Measurements from ENCODE around the gene AHSP.
"Not testable (repeated sequence)": the region's sequence is repeated elsewhere in the genome, so short reads cannot be mapped to it uniquely, and the experiment has no call there.

AHSP gene

GRCh38 chr16:31496670-31497069, 31.0 kb upstream of the AHSP start:
- Histone ChIP-seq H3K27ac (no peak overlapping the region), H3K27me3 (replicated peaks) (no peaks in the 10 kb centered on the region), H3K36me3 (replicated peaks) (peaks cover 33% of the 10 kb centered on the region), H3K4me3 (ENCODE audit: low read depth, low read length) (no peak overlapping the region)
- in situ Hi-C loops (cut with HindIII; ENCODE audit: low pct_ligation_motif_present, low sequenced_read_pairs): no loop called here
- no peak for TF ChIP-seq CTCF (IDR thresholded peaks at IDR 0.05; ENCODE audit: low read depth, low read length, missing control alignments)
- no peak for DNase-seq

GRCh38 chr16:31498493-31498892, 29.2 kb upstream of the AHSP start:
- peaks cover 26% of the 10 kb centered on the region for H3K36me3 ChIP-seq (replicated peaks)
- no peak for TF ChIP-seq CTCF (IDR thresholded peaks at IDR 0.05; ENCODE audit: low read depth, low read length, missing control alignments)
- H3K27me3 ChIP-seq (replicated peaks): no peaks in the 10 kb centered on the region
- in situ Hi-C loops (cut with HindIII; ENCODE audit: low pct_ligation_motif_present, low sequenced_read_pairs): no loop called here
- H3K27ac ChIP-seq: no peak overlapping the region
- no peak for DNase-seq
- H3K4me3 ChIP-seq (ENCODE audit: low read depth, low read length): no peak overlapping the region

GRCh38 chr16:31499928-31500327, 27.8 kb upstream of the AHSP start:
- no peak overlapping the region for H3K27ac ChIP-seq
- no peaks in the 10 kb centered on the region for H3K27me3 ChIP-seq (replicated peaks)
- no peak for DNase-seq
- H3K4me3 ChIP-seq (ENCODE audit: low read depth, low read length): no peak overlapping the region
- TF ChIP-seq CTCF (IDR thresholded peaks at IDR 0.05; ENCODE audit: low read depth, low read length, missing control alignments): no peak
- in situ Hi-C loops (cut with HindIII; ENCODE audit: low pct_ligation_motif_present, low sequenced_read_pairs): no loop called here
- H3K36me3 ChIP-seq (replicated peaks): peaks cover 28% of the 10 kb centered on the region

GRCh38 chr16:31501226-31501965, 26.3 kb upstream of the AHSP start:
- Histone ChIP-seq H3K27ac (no peak overlapping the region), H3K4me3 (ENCODE audit: low read depth, low read length) (no peak overlapping the region), H3K36me3 (replicated peaks) (peaks cover 22% of the 10 kb centered on the region), H3K27me3 (replicated peaks) (no peaks in the 10 kb centered on the region)
- DNase-seq: no peak
- in situ Hi-C loops (cut with HindIII; ENCODE audit: low pct_ligation_motif_present, low sequenced_read_pairs): no loop called here
- TF ChIP-seq CTCF (IDR thresholded peaks at IDR 0.05; ENCODE audit: low read depth, low read length, missing control alignments): no peak

GRCh38 chr16:31501966-31502348, 25.7 kb upstream of the AHSP start:
- Histone ChIP-seq H3K27ac (no peak overlapping the region), H3K4me3 (ENCODE audit: low read depth, low read length) (no peak overlapping the region), H3K36me3 (replicated peaks) (peaks cover 21% of the 10 kb centered on the region), H3K27me3 (replicated peaks) (no peaks in the 10 kb centered on the region)
- in situ Hi-C loops (cut with HindIII; ENCODE audit: low pct_ligation_motif_present, low sequenced_read_pairs): no loop called here
- DNase-seq: no peak
- no peak for TF ChIP-seq CTCF (IDR thresholded peaks at IDR 0.05; ENCODE audit: low read depth, low read length, missing control alignments)

GRCh38 chr16:31502981-31503380, 24.7 kb upstream of the AHSP start:
- H3K27me3 ChIP-seq (replicated peaks): no peaks in the 10 kb centered on the region

GRCh38 chr16:31503555-31503954, 24.1 kb upstream of the AHSP start:
- DNase-seq; H3K4me3 ChIP-seq (ENCODE audit: low read depth, low read length); H3K27ac ChIP-seq; in situ Hi-C loops (cut with HindIII; ENCODE audit: low pct_ligation_motif_present, low sequenced_read_pairs); H3K27me3 ChIP-seq (replicated peaks): not testable (repeated sequence)
- H3K36me3 ChIP-seq (replicated peaks): peaks cover 17% of the 10 kb centered on the region

More at GRCh38 chr16:31502981-31503380, 24.7 kb upstream of the AHSP start:
- peaks cover 16% of the 10 kb centered on the region for H3K36me3 ChIP-seq (replicated peaks)
- H3K4me3 ChIP-seq (ENCODE audit: low read depth, low read length): no peak overlapping the region
- TF ChIP-seq CTCF (IDR thresholded peaks at IDR 0.05; ENCODE audit: low read depth, low read length, missing control alignments): no peak
- DNase-seq: no peak
- no peak overlapping the region for H3K27ac ChIP-seq
- in situ Hi-C loops (cut with HindIII; ENCODE audit: low pct_ligation_motif_present, low sequenced_read_pairs): no loop called here

All from brain microvascular endothelial cell (primary cell).